ENCODE data around the gene FAM107A. TPM values are rescaled to one million over a fixed set of nuclear protein-coding genes. Genes with fewer than 3 reads are reported as not detected.

The FAM107A gene
- total and polyA plus RNA-seq, 2 of the 13 experiments (the other 11 are each of a cell fraction or from before 2014, with no cell fraction given): not detected

- TF ChIP-seq ZNF558 (CRISPR knock-in tag; IDR thresholded peaks at IDR 0.05; ENCODE audit: borderline replicate concordance) (0 out of 2 replicates have a peak, but pooled peaks have one; percentile 42), ZNF251 (CRISPR knock-in tag; IDR thresholded peaks at IDR 0.05) (no peak), MED1 (CRISPR knock-in tag; IDR thresholded peaks at IDR 0.05) (peak; percentile 66), JARID2 (CRISPR knock-in tag; IDR thresholded peaks at IDR 0.05; ENCODE audit: insufficient replicate concordance) (no peak), ZNF335 (CRISPR knock-in tag; IDR thresholded peaks at IDR 0.05) (no peak), ZNF589 (CRISPR knock-in tag; conservative IDR thresholded peaks at IDR 0.05) (0 out of 2 replicates have a peak, but pooled peaks have one; percentile 24), ASH2L (IDR thresholded peaks at IDR 0.05; ENCODE audit: insufficient read length, low read depth, low read length) (peak; percentile 70), ZNF263 (CRISPR knock-in tag; IDR thresholded peaks at IDR 0.05) (peak; percentile 15; the same call in 1 of the 2 replicates), MTF1 (CRISPR knock-in tag; IDR thresholded peaks at IDR 0.05) (no peak), SNAPC2 (CRISPR knock-in tag; IDR thresholded peaks at IDR 0.05) (0 out of 2 replicates have a peak, but pooled peaks have one; percentile 61), FOSL2 (CRISPR knock-in tag; IDR thresholded peaks at IDR 0.05) (peak; percentile 39; the same call in 1 of the 2 replicates), ZSCAN20 (CRISPR knock-in tag; IDR thresholded peaks at IDR 0.05; ENCODE audit: borderline replicate concordance) (no peak), ZNF747 (CRISPR knock-in tag; IDR thresholded peaks at IDR 0.05; ENCODE audit: borderline replicate concordance) (0 out of 2 replicates have a peak, but pooled peaks have one; percentile 64), SAP130 (CRISPR knock-in tag; IDR thresholded peaks at IDR 0.05; ENCODE audit: low read depth) (peak; percentile 64), POGZ (CRISPR knock-in tag; IDR thresholded peaks at IDR 0.05) (no peak), NR2F1 (CRISPR knock-in tag; IDR thresholded peaks at IDR 0.05) (peak in 1 of 2 experiments; percentile 60; a peak in 2 of 4 replicates), ZNF687 (CRISPR knock-in tag; IDR thresholded peaks at IDR 0.05) (peak; percentile 90), ZMYM4 (CRISPR knock-in tag; IDR thresholded peaks at IDR 0.05) (peak; percentile 38; the same call in 1 of the 2 replicates)
- TF ChIP-seq, protein P1, sequence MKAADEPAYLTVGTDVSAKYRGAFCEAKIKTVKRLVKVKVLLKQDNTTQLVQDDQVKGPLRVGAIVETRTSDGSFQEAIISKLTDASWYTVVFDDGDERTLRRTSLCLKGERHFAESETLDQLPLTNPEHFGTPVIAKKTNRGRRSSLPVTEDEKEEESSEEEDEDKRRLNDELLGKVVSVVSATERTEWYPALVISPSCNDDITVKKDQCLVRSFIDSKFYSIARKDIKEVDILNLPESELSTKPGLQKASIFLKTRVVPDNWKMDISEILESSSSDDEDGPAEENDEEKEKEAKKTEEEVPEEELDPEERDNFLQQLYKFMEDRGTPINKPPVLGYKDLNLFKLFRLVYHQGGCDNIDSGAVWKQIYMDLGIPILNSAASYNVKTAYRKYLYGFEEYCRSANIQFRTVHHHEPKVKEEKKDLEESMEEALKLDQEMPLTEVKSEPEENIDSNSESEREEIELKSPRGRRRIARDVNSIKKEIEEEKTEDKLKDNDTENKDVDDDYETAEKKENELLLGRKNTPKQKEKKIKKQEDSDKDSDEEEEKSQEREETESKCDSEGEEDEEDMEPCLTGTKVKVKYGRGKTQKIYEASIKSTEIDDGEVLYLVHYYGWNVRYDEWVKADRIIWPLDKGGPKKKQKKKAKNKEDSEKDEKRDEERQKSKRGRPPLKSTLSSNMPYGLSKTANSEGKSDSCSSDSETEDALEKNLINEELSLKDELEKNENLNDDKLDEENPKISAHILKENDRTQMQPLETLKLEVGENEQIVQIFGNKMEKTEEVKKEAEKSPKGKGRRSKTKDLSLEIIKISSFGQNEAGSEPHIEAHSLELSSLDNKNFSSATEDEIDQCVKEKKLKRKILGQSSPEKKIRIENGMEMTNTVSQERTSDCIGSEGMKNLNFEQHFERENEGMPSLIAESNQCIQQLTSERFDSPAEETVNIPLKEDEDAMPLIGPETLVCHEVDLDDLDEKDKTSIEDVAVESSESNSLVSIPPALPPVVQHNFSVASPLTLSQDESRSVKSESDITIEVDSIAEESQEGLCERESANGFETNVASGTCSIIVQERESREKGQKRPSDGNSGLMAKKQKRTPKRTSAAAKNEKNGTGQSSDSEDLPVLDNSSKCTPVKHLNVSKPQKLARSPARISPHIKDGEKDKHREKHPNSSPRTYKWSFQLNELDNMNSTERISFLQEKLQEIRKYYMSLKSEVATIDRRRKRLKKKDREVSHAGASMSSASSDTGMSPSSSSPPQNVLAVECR (CRISPR knock-in tag; IDR thresholded peaks at IDR 0.05; ENCODE audit: borderline replicate concordance): peak; percentile 37; the same call in 1 of the 2 replicates
- TF ChIP-seq, protein P2, sequence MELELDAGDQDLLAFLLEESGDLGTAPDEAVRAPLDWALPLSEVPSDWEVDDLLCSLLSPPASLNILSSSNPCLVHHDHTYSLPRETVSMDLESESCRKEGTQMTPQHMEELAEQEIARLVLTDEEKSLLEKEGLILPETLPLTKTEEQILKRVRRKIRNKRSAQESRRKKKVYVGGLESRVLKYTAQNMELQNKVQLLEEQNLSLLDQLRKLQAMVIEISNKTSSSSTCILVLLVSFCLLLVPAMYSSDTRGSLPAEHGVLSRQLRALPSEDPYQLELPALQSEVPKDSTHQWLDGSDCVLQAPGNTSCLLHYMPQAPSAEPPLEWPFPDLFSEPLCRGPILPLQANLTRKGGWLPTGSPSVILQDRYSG (CRISPR knock-in tag; IDR thresholded peaks at IDR 0.05): no peak
These were observed 57.4 kb downstream of the FAM107A start (continued) for GRCh38 chr3:58519668-58520402.

All from HepG2 (cell line).